ENCODE data around the gene PRPF38B.

PRPF38B gene

GRCh38 chr1:108734171-108734865, 42.2 kb downstream of the PRPF38B start:
- Histone ChIP-seq H3K9me3 (no peaks in the 10 kb centered on the region), H3K36me3 (no peaks in the 10 kb centered on the region), H3K27me3 (no peaks in the 10 kb centered on the region), H3K4me1 (no peaks in the 10 kb centered on the region), H3K4me3 (ENCODE audit: low read depth, low read length) (no peak overlapping the region)
- no peak for TF ChIP-seq CTCF (IDR thresholded peaks at IDR 0.05; ENCODE audit: low read depth, low read length)
- no peak for DNase-seq

- Histone ChIP-seq H3K4me3 (ENCODE audit: low read depth, low read length) (no peak overlapping the region), H3K9me3 (no peaks in the 10 kb centered on the region), H3K27me3 (no peaks in the 10 kb centered on the region), H3K4me1 (no peaks in the 10 kb centered on the region), H3K36me3 (no peaks in the 10 kb centered on the region)
- DNase-seq = no peak
- no peak for TF ChIP-seq CTCF (IDR thresholded peaks at IDR 0.05; ENCODE audit: low read depth, low read length)
These were observed 50.1 kb downstream of the PRPF38B start for GRCh38 chr1:108742253-108742652.

- H3K4me3 ChIP-seq (ENCODE audit: low read depth, low read length) = no peak overlapping the region
These were observed 53.9 kb downstream of the PRPF38B start for GRCh38 chr1:108745980-108746381.

GRCh38 chr1:108746382-108747170, 54.5 kb downstream of the PRPF38B start, which contains the start of gene STXBP3:
STXBP3 (plus strand) TSS chr1:108746674; CDS start chr1:108746738, 64 bp downstream.
- Histone ChIP-seq H3K4me3 (ENCODE audit: low read depth, low read length) (peak within 1 kb of the TSS; percentile 80), H3K36me3 (no peaks in the 10 kb centered on the region), H3K27me3 (no peaks in the 10 kb centered on the region), H3K4me1 (no peaks in the 10 kb centered on the region), H3K9me3 (no peaks in the 10 kb centered on the region)
- peak; percentile 100 for DNase-seq
- TF ChIP-seq CTCF (IDR thresholded peaks at IDR 0.05; ENCODE audit: low read depth, low read length) = peak; percentile 95

More at GRCh38 chr1:108745980-108746381, 53.9 kb downstream of the PRPF38B start:
- Histone ChIP-seq H3K36me3 (no peaks in the 10 kb centered on the region), H3K27me3 (no peaks in the 10 kb centered on the region), H3K9me3 (no peaks in the 10 kb centered on the region), H3K4me1 (no peaks in the 10 kb centered on the region)
- no peak for TF ChIP-seq CTCF (IDR thresholded peaks at IDR 0.05; ENCODE audit: low read depth, low read length)
- no peak for DNase-seq

- Histone ChIP-seq H3K4me1 (no peaks in the 10 kb centered on the region), H3K27me3 (no peaks in the 10 kb centered on the region), H3K36me3 (no peaks in the 10 kb centered on the region), H3K9me3 (no peaks in the 10 kb centered on the region), H3K4me3 (ENCODE audit: low read depth, low read length) (peak overlapping the region; percentile 80)
- no peak for TF ChIP-seq CTCF (IDR thresholded peaks at IDR 0.05; ENCODE audit: low read depth, low read length)
- DNase-seq = peak; percentile 81
These were observed 55.2 kb downstream of the PRPF38B start for GRCh38 chr1:108747171-108747850.

Measured in BE2C (cell line).